ENCODE measurements around the gene MUSTN1.

DNA sequence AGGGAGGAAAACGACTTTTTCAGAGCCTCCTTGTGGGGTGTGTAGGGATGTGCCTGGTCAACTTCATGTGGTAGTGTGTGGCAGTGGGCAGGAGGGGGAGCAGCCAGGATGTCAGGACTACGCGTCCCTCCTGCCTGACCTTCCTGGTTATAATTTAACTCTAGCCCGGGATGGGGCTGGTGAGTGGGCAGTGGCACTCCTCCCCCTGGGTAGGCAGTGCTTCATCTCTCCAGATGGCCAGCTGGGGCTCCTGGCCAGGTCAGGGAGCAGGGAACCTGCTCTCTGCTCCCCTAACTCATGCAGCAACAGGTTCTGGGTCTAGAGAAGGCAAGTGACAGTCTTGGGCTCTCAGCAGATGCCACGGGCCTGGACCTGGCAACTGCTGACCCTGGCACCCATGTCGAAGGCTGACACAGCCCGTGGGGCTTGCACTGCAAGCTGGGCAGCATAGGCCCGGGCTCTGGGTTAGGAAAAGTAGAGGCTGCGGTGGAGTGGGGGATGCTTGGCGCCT lies 6.9 kb downstream of the MUSTN1 start:
- TF ChIP-seq POLR2A (IDR thresholded peaks at IDR 0.05) = no peak
- TF ChIP-seq, protein P1, sequence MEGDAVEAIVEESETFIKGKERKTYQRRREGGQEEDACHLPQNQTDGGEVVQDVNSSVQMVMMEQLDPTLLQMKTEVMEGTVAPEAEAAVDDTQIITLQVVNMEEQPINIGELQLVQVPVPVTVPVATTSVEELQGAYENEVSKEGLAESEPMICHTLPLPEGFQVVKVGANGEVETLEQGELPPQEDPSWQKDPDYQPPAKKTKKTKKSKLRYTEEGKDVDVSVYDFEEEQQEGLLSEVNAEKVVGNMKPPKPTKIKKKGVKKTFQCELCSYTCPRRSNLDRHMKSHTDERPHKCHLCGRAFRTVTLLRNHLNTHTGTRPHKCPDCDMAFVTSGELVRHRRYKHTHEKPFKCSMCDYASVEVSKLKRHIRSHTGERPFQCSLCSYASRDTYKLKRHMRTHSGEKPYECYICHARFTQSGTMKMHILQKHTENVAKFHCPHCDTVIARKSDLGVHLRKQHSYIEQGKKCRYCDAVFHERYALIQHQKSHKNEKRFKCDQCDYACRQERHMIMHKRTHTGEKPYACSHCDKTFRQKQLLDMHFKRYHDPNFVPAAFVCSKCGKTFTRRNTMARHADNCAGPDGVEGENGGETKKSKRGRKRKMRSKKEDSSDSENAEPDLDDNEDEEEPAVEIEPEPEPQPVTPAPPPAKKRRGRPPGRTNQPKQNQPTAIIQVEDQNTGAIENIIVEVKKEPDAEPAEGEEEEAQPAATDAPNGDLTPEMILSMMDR (IDR thresholded peaks at IDR 0.05) = no peak

All from testis (tissue), 2 donors.